ENCODE results near the gene C19orf53.

- TF ChIP-seq CTCF (optimal IDR thresholded peaks at IDR 0.05 in 1 of 3, IDR thresholded peaks at IDR 0.05 in 1 of 3, conservative IDR thresholded peaks at IDR 0.05 in 1 of 3; ENCODE audit: extremely low read depth in 1 of 3, insufficient read depth in 2 of 3, low read length in 3 of 3) (no peak), EZH2 (IDR thresholded peaks at IDR 0.05; ENCODE audit: low read length) (no peak)
These were observed 22.8 kb upstream of the C19orf53 start for GRCh38 chr19:13751436-13751835.
